CD4-positive, alpha-beta T cell (primary cell): Measurements from ENCODE around the gene TGFBR2. TPM values are rescaled to one million over a fixed set of nuclear protein-coding genes. Genes with fewer than 3 reads are reported as not detected.

Source experiments
- ATAC-seq: fragments of 200-7000 bp; cut with Tn5 transposase; one replicate; pipeline ENCODE4 v1.10.0; 2022; ENCODE audit warnings: mild to moderate bottlenecking; ENCODE audit not compliant: poor library complexity
- CTCF ChIA-PET: fragments of 350-600 bp; sonication (Branson Sonifier 250); formaldehyde crosslinking; loops from one replicate; lab custom pipeline; 2021; ENCODE audit warnings: antibody characterized with exemption, inconsistent platforms; lab: Charles Lee
- POLR2A ChIA-PET: fragments of 350-600 bp; sonication (Branson Sonifier 250); formaldehyde crosslinking; loops from one replicate; lab custom pipeline; 2021; ENCODE audit warnings: antibody characterized with exemption, inconsistent platforms; lab: Charles Lee
- DNase-seq, 14 experiments: peaks; one replicate each; pipeline ENCODE4 v3.0.0-alpha.2; 2013 to 2020; ENCODE audit warnings: mixed read lengths in 2 of 14
- H3K27ac ChIP-seq, 2 donors: one replicate each; pipeline versions ENCODE4 v1.5.1 to v1.7.0; 2013; ENCODE audit warnings: low read length in 2 of 2, low read depth in 1 of 2, mild to moderate bottlenecking in 1 of 2
- H3K27me3 ChIP-seq, 2 experiments: 1 replicate in 1 of 2; 2 replicates in 1 of 2; pipeline versions ENCODE4 v1.6.1 to v1.7.0; 2013; ENCODE audit warnings: low read length in 2 of 2, control low read depth in 1 of 2, mild to moderate bottlenecking in 1 of 2, moderate library complexity in 1 of 2; ENCODE audit not compliant: insufficient read depth in 2 of 2, control insufficient read depth in 1 of 2
- H3K36me3 ChIP-seq: one replicate; pipeline ENCODE4 v1.6.1; 2013; ENCODE audit warnings: low read length, control low read depth; ENCODE audit not compliant: insufficient read depth
- H3K4me1 ChIP-seq: one replicate; pipeline ENCODE4 v1.6.1; 2013; ENCODE audit warnings: low read length, control low read depth; ENCODE audit not compliant: insufficient read depth
- H3K4me3 ChIP-seq: one replicate; pipeline ENCODE4 v1.5.1; 2013; ENCODE audit warnings: mild to moderate bottlenecking, low read length, moderate library complexity
- H3K9me3 ChIP-seq, 2 experiments: 1 replicate in 1 of 2; 2 replicates in 1 of 2; pipeline versions ENCODE4 v1.6.1 to v1.7.0; 2013; ENCODE audit warnings: low read length in 2 of 2, mild to moderate bottlenecking in 2 of 2, control low read depth in 1 of 2, moderate library complexity in 1 of 2; ENCODE audit not compliant: control insufficient read depth in 1 of 2, insufficient read depth in 1 of 2
- H3K27ac Mint-ChIP-seq: one replicate; pipeline ENCODE4 v1.8.0; 2020; ENCODE audit warnings: mixed read lengths
- H3K27me3 Mint-ChIP-seq: one replicate; pipeline ENCODE4 v1.8.0; 2021; ENCODE audit warnings: mixed read lengths
- H3K36me3 Mint-ChIP-seq: one replicate; pipeline ENCODE4 v1.8.0; 2021; ENCODE audit warnings: low read depth, mixed read lengths
- H3K4me1 Mint-ChIP-seq: one replicate; pipeline ENCODE4 v1.8.0; 2021; ENCODE audit warnings: low read depth, mixed read lengths
- H3K4me3 Mint-ChIP-seq: one replicate; pipeline ENCODE4 v1.8.0; 2020; ENCODE audit warnings: mild to moderate bottlenecking, mixed read lengths
- H3K9me3 Mint-ChIP-seq: one replicate; pipeline ENCODE4 v1.8.0; 2020; ENCODE audit warnings: mixed read lengths
- CTCF ChIP-seq: fragments of 200-600 bp; IDR thresholded peaks from one replicate; pipeline ENCODE4 v1.8.0; 2022; ENCODE audit warnings: antibody characterized with exemption, mild to moderate bottlenecking
- intact Hi-C, 2 experiments: fragments of 100-400 bp; cut with DNase I in 1 of 2; cut with micrococcal nuclease in 1 of 2; formaldehyde crosslinking; loops; one replicate each; pipeline versions ENCODE4 v1.15.1 to v1.9.0; 2023 to 2025; cut with DNase I, micrococcal nuclease
- total RNA-seq, 174 experiments: library from RNA in 2 of 174; stranded (reverse) in 2 of 174; gene quantifications; one replicate each; pipeline ENCODE4 v1.2.3 and lab custom pipeline; 2021 to 2026

TGFBR2 gene
- total RNA-seq, 2 experiments from 2014 or later: 203 to 205 TPM

GRCh38 chr3:30713885-30714503, 107.6 kb downstream of the TGFBR2 start:
- CTCF ChIA-PET: interaction anchor here (0.7 kb wide), 1 partner anchor 165 kb away, joined by 4 read pairs; no protein-coding TSS in a partner anchor
- DNase-seq (no peak), ATAC-seq (no peak)
- no peaks in the 10 kb centered on the region for H3K4me1 ChIP-seq
- H3K4me1 Mint-ChIP-seq: peaks cover 8% of the 10 kb centered on the region
- no peak overlapping the region for H3K27ac Mint-ChIP-seq
- no peak for TF ChIP-seq CTCF
- no peaks in the 10 kb centered on the region for H3K36me3 ChIP-seq
- H3K36me3 Mint-ChIP-seq: no peaks in the 10 kb centered on the region
- no peak overlapping the region for H3K27ac ChIP-seq
- POLR2A ChIA-PET: interaction anchor here (2.1 kb wide), 1 partner anchor 15 kb away, joined by 5 read pairs; no protein-coding TSS in a partner anchor
- H3K9me3 Mint-ChIP-seq: peaks cover 2% of the 10 kb centered on the region
- intact Hi-C loops: no loop called here
- H3K27me3 Mint-ChIP-seq: no peaks in the 10 kb centered on the region
- H3K4me3 Mint-ChIP-seq: no peak overlapping the region
- no peaks in the 10 kb centered on the region for H3K27me3 ChIP-seq
- no peak overlapping the region for H3K4me3 ChIP-seq
- H3K9me3 ChIP-seq: peaks cover 0 to 3% of the 10 kb centered on the region in 2 experiments

- DNase-seq (no peak), ATAC-seq (no peak)
- no peak overlapping the region for H3K27ac Mint-ChIP-seq
- no peak for TF ChIP-seq CTCF
- no peaks in the 10 kb centered on the region for H3K4me1 Mint-ChIP-seq
- Histone ChIP-seq H3K27me3 (no peaks in the 10 kb centered on the region), H3K4me3 (no peak overlapping the region), H3K36me3 (no peaks in the 10 kb centered on the region), H3K9me3 (no peaks in the 10 kb centered on the region), H3K27ac (no peak overlapping the region), H3K4me1 (no peaks in the 10 kb centered on the region)
- CTCF ChIA-PET: no interaction called here
- H3K27me3 Mint-ChIP-seq: no peaks in the 10 kb centered on the region
- no peaks in the 10 kb centered on the region for H3K36me3 Mint-ChIP-seq
- H3K9me3 Mint-ChIP-seq: peaks cover 2% of the 10 kb centered on the region
- POLR2A ChIA-PET: no interaction called here
- H3K4me3 Mint-ChIP-seq: no peak overlapping the region
- intact Hi-C loops: no loop called here
These were observed 113.1 kb downstream of the TGFBR2 start for GRCh38 chr3:30719536-30719935.

GRCh38 chr3:30720586-30721313, 114.3 kb downstream of the TGFBR2 start:
- Histone ChIP-seq H3K27me3 (no peaks in the 10 kb centered on the region), H3K4me1 (no peaks in the 10 kb centered on the region), H3K36me3 (no peaks in the 10 kb centered on the region), H3K27ac (no peak overlapping the region), H3K9me3 (no peaks in the 10 kb centered on the region), H3K4me3 (no peak overlapping the region)
- ATAC-seq: no peak
- H3K27me3 Mint-ChIP-seq: no peaks in the 10 kb centered on the region
- no peak for DNase-seq
- intact Hi-C loops: no loop called here
- POLR2A ChIA-PET: interaction anchor here (1.0 kb wide), 1 partner anchor 17 kb away, joined by 3 read pairs; no protein-coding TSS in a partner anchor
- H3K4me1 Mint-ChIP-seq: no peaks in the 10 kb centered on the region
- peaks cover 2% of the 10 kb centered on the region for H3K9me3 Mint-ChIP-seq
- no peak overlapping the region for H3K4me3 Mint-ChIP-seq
- CTCF ChIA-PET: no interaction called here
- H3K36me3 Mint-ChIP-seq: no peaks in the 10 kb centered on the region
- TF ChIP-seq CTCF: no peak
- no peak overlapping the region for H3K27ac Mint-ChIP-seq
